Astrocyte (in vitro differentiated cells and primary cell): ENCODE data around the gene L3MBTL4.

Source experiments
- EZH2 ChIP-seq: IDR thresholded peaks from 2 replicates; pipeline ENCODE4 v1.6.1; 2012; ENCODE audit warnings: mild to moderate bottlenecking, low read length, inconsistent platforms; ENCODE audit not compliant: insufficient read depth
- TF ChIP-seq, protein P1 (sequence below): IDR thresholded peaks from 2 replicates; pipeline ENCODE4 v1.5.1; 2011; ENCODE audit warnings: low read depth, mild to moderate bottlenecking, inconsistent platforms, low read length, moderate library complexity; ENCODE audit not compliant: insufficient read depth

- TF ChIP-seq, protein P1, sequence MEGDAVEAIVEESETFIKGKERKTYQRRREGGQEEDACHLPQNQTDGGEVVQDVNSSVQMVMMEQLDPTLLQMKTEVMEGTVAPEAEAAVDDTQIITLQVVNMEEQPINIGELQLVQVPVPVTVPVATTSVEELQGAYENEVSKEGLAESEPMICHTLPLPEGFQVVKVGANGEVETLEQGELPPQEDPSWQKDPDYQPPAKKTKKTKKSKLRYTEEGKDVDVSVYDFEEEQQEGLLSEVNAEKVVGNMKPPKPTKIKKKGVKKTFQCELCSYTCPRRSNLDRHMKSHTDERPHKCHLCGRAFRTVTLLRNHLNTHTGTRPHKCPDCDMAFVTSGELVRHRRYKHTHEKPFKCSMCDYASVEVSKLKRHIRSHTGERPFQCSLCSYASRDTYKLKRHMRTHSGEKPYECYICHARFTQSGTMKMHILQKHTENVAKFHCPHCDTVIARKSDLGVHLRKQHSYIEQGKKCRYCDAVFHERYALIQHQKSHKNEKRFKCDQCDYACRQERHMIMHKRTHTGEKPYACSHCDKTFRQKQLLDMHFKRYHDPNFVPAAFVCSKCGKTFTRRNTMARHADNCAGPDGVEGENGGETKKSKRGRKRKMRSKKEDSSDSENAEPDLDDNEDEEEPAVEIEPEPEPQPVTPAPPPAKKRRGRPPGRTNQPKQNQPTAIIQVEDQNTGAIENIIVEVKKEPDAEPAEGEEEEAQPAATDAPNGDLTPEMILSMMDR, result peak; percentile 24
- TF ChIP-seq EZH2, result no peak
Observed at GRCh38 chr18:6044773-6045172, 369.9 kb downstream of the L3MBTL4 start.
